NB4 (cell line): Measurements from ENCODE around the gene ABLIM1.

Experiments used
- CTCF ChIP-seq: IDR thresholded peaks from one replicate; pipeline ENCODE4 v1.5.1; 2012; ENCODE audit warnings: low read depth, low read length
- POLR2A ChIP-seq: IDR thresholded peaks from 2 replicates; pipeline ENCODE4 v1.6.1; 2011; ENCODE audit warnings: mild to moderate bottlenecking; ENCODE audit not compliant: insufficient read length; ENCODE audit errors: extremely low read depth

- TF ChIP-seq CTCF, result no peak
- no peak for TF ChIP-seq POLR2A
Measured at GRCh38 chr10:114679552-114679951, 21.5 kb upstream of the ABLIM1 start.
